Mucosa of descending colon (tissue), 3 donors: ENCODE data around the gene PET117. TPM values are rescaled to one million over a fixed set of nuclear protein-coding genes. Genes with fewer than 3 reads are reported as not detected.
A peak's percentile ranks its signal among the peaks of the same experiment; 100 is the strongest.
"Not testable (repeated sequence)": the region's sequence is repeated elsewhere in the genome, so short reads cannot be mapped to it uniquely, and the experiment has no call there.

Experiments
- ATAC-seq: fragments of 200-7000 bp; cut with Tn5 transposase; one replicate; pipeline ENCODE4 v1.9.1; 2020; ENCODE audit warnings: mild to moderate bottlenecking, moderate library complexity
- DNase-seq, 3 donors: peaks; one replicate each; pipeline ENCODE4 v3.0.0-alpha.2; 2020
- H3K36me3 ChIP-seq: fragments of 200-600 bp; one replicate; pipeline ENCODE4 v1.8.0; 2021; ENCODE audit warnings: low read depth, mild to moderate bottlenecking
- H3K4me1 ChIP-seq: fragments of 200-600 bp; one replicate; pipeline ENCODE4 v1.8.0; 2021; ENCODE audit warnings: low read depth, mild to moderate bottlenecking
- H3K4me3 ChIP-seq: fragments of 200-600 bp; one replicate; pipeline ENCODE4 v1.8.0; 2021; ENCODE audit warnings: mild to moderate bottlenecking
- H3K9me3 ChIP-seq: fragments of 200-600 bp; one replicate; pipeline ENCODE4 v1.8.0; 2021; ENCODE audit warnings: mild to moderate bottlenecking
- CTCF ChIP-seq: fragments of 200-600 bp; IDR thresholded peaks from one replicate; pipeline ENCODE4 v1.8.0; 2022; ENCODE audit warnings: antibody characterized with exemption, mild to moderate bottlenecking
- intact Hi-C, 2 donors: fragments of 100-400 bp; cut with DNase I in 1 of 2; cut with micrococcal nuclease in 1 of 2; formaldehyde crosslinking; loops; one replicate each; pipeline versions ENCODE4 v1.11.0 to v1.11.1; 2022; cut with DNase I, micrococcal nuclease
- total RNA-seq, 3 donors: library from RNA; stranded (reverse); fragmentation: NEBNext Ultra II Directional in 2 of 3; extraction: Animal tissue kit (Norgen Biotek cat#: 25700) in 2 of 3; gene quantifications; one replicate each; pipeline versions ENCODE4 v1.2.1 to v1.2.4, GENCODE V29; 2021 to 2023
- donor health status: DM: no; HTN: no; CAD: no; lungs with moderate emphysema.
- donor health status: DM: no; HTN: no; CAD: no.
- donor health status: DM: no; HTN: yes; CAD: no.

PET117 gene
- total RNA-seq, 3 donors from 2014 or later = 13.6 to 25.6 (median 14.7) TPM

DNA sequence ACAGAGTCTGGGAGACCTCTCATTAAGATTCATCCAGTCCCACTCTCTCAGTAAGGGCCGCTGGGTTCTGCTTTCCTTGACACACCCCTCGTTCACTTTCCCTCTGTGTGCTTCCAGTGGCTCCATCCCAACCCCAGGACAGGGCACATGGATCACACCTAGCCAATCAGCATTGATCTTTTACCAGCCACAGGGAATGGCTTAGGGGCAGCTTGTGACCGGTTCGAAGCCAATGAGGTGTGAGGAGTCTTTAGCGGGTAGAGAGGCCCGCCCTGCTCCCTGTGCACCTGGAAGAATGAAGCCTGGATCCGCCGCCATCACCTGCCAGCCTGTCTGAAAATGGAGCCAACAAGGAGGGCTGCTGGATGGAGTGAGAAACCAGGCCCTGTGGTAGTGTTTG is 44.8 kb upstream of the PET117 start:
- ATAC-seq = no peak
- Histone ChIP-seq H3K4me1 (peaks cover 3% of the 10 kb centered on the region), H3K36me3 (no peaks in the 10 kb centered on the region), H3K4me3 (no peak overlapping the region), H3K9me3 (no peaks in the 10 kb centered on the region)
- DNase-seq = no peak
- intact Hi-C loops = no loop called here
- no peak for TF ChIP-seq CTCF

- intact Hi-C loops = no loop called here
- ATAC-seq (no peak), DNase-seq (no peak)
- no peak overlapping the region for H3K4me3 ChIP-seq
- no peak for TF ChIP-seq CTCF
- H3K4me1 ChIP-seq = peaks cover 3% of the 10 kb centered on the region
- no peaks in the 10 kb centered on the region for H3K36me3 ChIP-seq
- H3K9me3 ChIP-seq = no peaks in the 10 kb centered on the region
Observed at GRCh38 chr20:18093388-18093787, 44.3 kb upstream of the PET117 start.

- Histone ChIP-seq H3K9me3 (no peaks in the 10 kb centered on the region), H3K36me3 (no peaks in the 10 kb centered on the region), H3K4me1 (peaks cover 3% of the 10 kb centered on the region), H3K4me3 (no peak overlapping the region)
- intact Hi-C loops = no loop called here
- no peak for ATAC-seq
- TF ChIP-seq CTCF = no peak
- no peak for DNase-seq
Observed at GRCh38 chr20:18094191-18094590, 43.5 kb upstream of the PET117 start.

DNA sequence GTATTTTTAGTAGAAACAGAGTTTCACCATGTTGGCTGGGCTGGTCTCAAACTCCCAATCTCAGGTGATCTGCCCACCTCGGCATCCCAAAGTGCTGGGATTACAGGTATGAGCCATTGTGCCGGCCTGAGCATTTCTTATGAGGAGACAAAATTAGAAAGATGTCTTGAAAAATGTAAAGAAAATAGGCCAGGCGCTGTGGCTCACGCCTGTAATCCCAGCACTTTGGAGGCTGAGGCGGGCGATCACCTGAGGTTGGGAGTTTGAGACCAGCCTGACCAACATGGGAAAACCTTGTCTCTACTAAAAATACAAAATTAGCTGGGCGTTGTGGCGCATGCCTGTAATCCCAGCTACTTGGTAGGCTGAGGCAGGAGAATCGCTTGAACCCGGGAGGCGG is 37.1 kb upstream of the PET117 start:
- H3K4me1 ChIP-seq, ATAC-seq, H3K36me3 ChIP-seq, DNase-seq, H3K9me3 ChIP-seq, H3K4me3 ChIP-seq, intact Hi-C loops: not testable (repeated sequence)

DNA sequence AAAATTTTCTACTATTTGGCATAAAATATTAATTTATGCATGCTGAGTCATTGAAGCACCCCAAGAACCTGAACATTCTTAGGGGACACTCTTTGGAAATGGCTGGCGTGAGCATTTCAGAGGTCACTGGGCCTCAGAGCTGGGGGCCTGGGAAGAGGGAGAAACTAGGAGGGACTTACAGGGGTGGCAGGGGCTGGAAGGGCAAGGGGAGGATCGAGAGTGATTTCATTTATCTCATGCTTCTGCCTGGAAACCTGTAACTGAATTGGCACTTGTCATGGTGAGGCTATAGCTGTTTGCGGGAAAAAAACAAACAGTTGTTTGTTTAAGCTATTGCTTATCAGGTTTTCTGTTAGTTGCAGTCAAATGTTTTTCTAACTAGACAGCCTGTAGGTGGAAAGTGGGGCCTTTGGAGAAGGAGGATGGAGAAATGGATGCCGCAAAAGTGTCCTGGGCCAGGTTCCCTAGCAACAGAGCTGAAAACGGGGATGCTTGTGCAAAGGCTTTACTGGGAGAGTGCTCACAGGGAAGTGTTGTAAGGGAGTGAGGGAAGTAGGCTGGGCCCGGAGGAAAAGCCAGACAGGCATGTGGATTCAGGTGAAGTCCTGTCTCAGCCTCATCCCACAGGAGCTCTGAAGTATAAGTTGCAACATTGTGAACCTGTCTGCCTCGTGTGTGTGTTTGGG is 36.4 kb upstream of the PET117 start:
- Histone ChIP-seq H3K4me1 (peaks cover 5% of the 10 kb centered on the region), H3K4me3 (no peak overlapping the region), H3K9me3 (no peaks in the 10 kb centered on the region), H3K36me3 (no peaks in the 10 kb centered on the region)
- ATAC-seq (no peak), DNase-seq (no peak)
- intact Hi-C loops = no loop called here
- no peak for TF ChIP-seq CTCF

DNA sequence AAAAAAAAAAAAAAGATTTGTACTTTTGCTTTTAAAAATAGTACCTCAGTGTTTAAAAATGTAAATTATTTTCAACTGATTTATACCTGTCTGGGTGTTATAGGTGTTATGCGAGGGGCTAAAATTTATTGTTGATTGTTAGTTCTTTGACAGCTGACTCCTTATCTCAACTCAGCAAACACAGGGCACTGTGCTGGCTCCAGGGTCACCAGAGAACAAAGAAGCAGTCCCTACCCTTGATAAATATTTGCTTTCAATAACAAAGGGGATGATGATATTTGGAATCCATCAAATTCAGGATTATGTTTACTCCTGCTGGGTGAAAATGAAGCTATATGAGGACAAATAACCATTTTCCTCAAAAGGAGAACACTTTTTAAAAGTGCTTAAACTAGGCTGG is 34.2 kb upstream of the PET117 start:
- peak in 1 of 3 donors; percentile 22 for DNase-seq
- TF ChIP-seq CTCF = no peak
- no peaks in the 10 kb centered on the region for H3K36me3 ChIP-seq
- peak; percentile 79 for ATAC-seq
- H3K9me3 ChIP-seq = no peaks in the 10 kb centered on the region
- peaks cover 5% of the 10 kb centered on the region for H3K4me1 ChIP-seq
- intact Hi-C loops = no loop called here
- H3K4me3 ChIP-seq = no peak overlapping the region
